ENCODE measurements around the gene ACER3. TPM values are rescaled to one million over a fixed set of nuclear protein-coding genes. Genes with fewer than 3 reads are reported as not detected.

The ACER3 gene
- total RNA-seq, 1 donor from 2014 or later, result 14.7 TPM

GRCh38 chr11:76995081-76995576 lies 134.4 kb downstream of the ACER3 start:
- peaks cover 3% of the 10 kb centered on the region for H3K9me3 Mint-ChIP-seq (ENCODE audit: low read depth)
- no peaks in the 10 kb centered on the region for H3K4me1 Mint-ChIP-seq (ENCODE audit: low read depth)
- DNase-seq (ENCODE audit: low spot score, unreplicated experiment), result no peak
- no peak overlapping the region for H3K4me3 Mint-ChIP-seq (ENCODE audit: low read depth)
- H3K27ac Mint-ChIP-seq, result no peak overlapping the region
- no peaks in the 10 kb centered on the region for H3K27me3 Mint-ChIP-seq
- no peak for TF ChIP-seq CTCF (IDR thresholded peaks at IDR 0.05; ENCODE audit: unreplicated experiment)
- H3K36me3 Mint-ChIP-seq (ENCODE audit: insufficient read depth), result peaks cover 9% of the 10 kb centered on the region

GRCh38 chr11:76997512-76997911 lies 136.8 kb downstream of the ACER3 start:
- H3K27ac Mint-ChIP-seq, result no peak overlapping the region
- no peaks in the 10 kb centered on the region for H3K27me3 Mint-ChIP-seq
- peaks cover 7% of the 10 kb centered on the region for H3K4me1 Mint-ChIP-seq (ENCODE audit: low read depth)
- H3K36me3 Mint-ChIP-seq (ENCODE audit: insufficient read depth), result peaks cover 11% of the 10 kb centered on the region
- H3K9me3 Mint-ChIP-seq (ENCODE audit: low read depth), result peaks cover 3% of the 10 kb centered on the region
- DNase-seq (ENCODE audit: low spot score, unreplicated experiment), result no peak
- no peak overlapping the region for H3K4me3 Mint-ChIP-seq (ENCODE audit: low read depth)
- no peak for TF ChIP-seq CTCF (IDR thresholded peaks at IDR 0.05; ENCODE audit: unreplicated experiment)

GRCh38 chr11:76999597-76999996 lies 138.9 kb downstream of the ACER3 start:
- Mint-ChIP-seq H3K4me1 (ENCODE audit: low read depth) (peaks cover 7% of the 10 kb centered on the region), H3K27me3 (no peaks in the 10 kb centered on the region), H3K27ac (no peak overlapping the region), H3K9me3 (ENCODE audit: low read depth) (peaks cover 14% of the 10 kb centered on the region), H3K36me3 (ENCODE audit: insufficient read depth) (peaks cover 16% of the 10 kb centered on the region), H3K4me3 (ENCODE audit: low read depth) (no peak overlapping the region)
- DNase-seq (ENCODE audit: low spot score, unreplicated experiment), result no peak
- no peak for TF ChIP-seq CTCF (IDR thresholded peaks at IDR 0.05; ENCODE audit: unreplicated experiment)

GRCh38 chr11:77001613-77002012 lies 140.9 kb downstream of the ACER3 start:
- Mint-ChIP-seq H3K4me3 (ENCODE audit: low read depth) (no peak overlapping the region), H3K36me3 (ENCODE audit: insufficient read depth) (peaks cover 15% of the 10 kb centered on the region)

GRCh38 chr11:77002776-77003175 lies 142.1 kb downstream of the ACER3 start:
- Mint-ChIP-seq H3K27me3 (no peaks in the 10 kb centered on the region), H3K4me3 (ENCODE audit: low read depth) (no peak overlapping the region), H3K27ac (no peak overlapping the region), H3K4me1 (ENCODE audit: low read depth) (peaks cover 7% of the 10 kb centered on the region), H3K9me3 (ENCODE audit: low read depth) (peaks cover 14% of the 10 kb centered on the region), H3K36me3 (ENCODE audit: insufficient read depth) (peaks cover 15% of the 10 kb centered on the region)
- no peak for DNase-seq (ENCODE audit: low spot score, unreplicated experiment)
- TF ChIP-seq CTCF (IDR thresholded peaks at IDR 0.05; ENCODE audit: unreplicated experiment), result no peak

More at GRCh38 chr11:77001613-77002012, 140.9 kb downstream of the ACER3 start:
- no peak for DNase-seq (ENCODE audit: low spot score, unreplicated experiment)
- H3K27ac Mint-ChIP-seq, result peak overlapping the region; percentile 11
- H3K4me1 Mint-ChIP-seq (ENCODE audit: low read depth), result peaks cover 7% of the 10 kb centered on the region
- no peaks in the 10 kb centered on the region for H3K27me3 Mint-ChIP-seq
- no peak for TF ChIP-seq CTCF (IDR thresholded peaks at IDR 0.05; ENCODE audit: unreplicated experiment)
- peaks cover 14% of the 10 kb centered on the region for H3K9me3 Mint-ChIP-seq (ENCODE audit: low read depth)

All from progenitor cell of endocrine pancreas (in vitro differentiated cells).